HG03066 (cell line): ENCODE results near the gene ASPHD1.
"Not testable (repeated sequence)": the region's sequence is repeated elsewhere in the genome, so short reads cannot be mapped to it uniquely, and the experiment has no call there.

Experiments
- ATAC-seq: cut with Tn5 transposase; IDR thresholded peaks from one replicate; pipeline ENCODE4 v1.9.1; 2021; ENCODE audit warnings: low read depth; ENCODE audit not compliant: unreplicated experiment

Gene ASPHD1

DNA sequence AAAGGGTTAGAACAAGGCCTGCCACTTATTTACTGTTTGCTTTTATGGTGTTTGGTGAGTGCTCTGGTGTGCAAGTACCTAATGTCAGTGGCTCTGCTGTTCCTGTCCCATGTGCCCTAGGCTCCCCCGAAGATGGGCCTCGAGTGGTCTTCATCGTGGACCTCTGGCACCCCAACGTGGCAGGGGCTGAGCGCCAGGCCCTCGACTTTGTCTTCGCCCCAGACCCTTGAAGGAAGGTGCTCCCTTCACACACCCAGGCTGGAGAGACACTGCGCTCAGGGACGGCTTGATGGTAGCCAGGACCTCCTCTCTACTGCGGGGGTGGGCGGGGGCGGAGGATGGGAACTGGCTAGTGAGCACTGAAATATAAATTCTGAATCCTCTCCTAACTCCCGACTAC, 5.4 kb downstream of the ASPHD1 start:
- no peak for ATAC-seq

DNA sequence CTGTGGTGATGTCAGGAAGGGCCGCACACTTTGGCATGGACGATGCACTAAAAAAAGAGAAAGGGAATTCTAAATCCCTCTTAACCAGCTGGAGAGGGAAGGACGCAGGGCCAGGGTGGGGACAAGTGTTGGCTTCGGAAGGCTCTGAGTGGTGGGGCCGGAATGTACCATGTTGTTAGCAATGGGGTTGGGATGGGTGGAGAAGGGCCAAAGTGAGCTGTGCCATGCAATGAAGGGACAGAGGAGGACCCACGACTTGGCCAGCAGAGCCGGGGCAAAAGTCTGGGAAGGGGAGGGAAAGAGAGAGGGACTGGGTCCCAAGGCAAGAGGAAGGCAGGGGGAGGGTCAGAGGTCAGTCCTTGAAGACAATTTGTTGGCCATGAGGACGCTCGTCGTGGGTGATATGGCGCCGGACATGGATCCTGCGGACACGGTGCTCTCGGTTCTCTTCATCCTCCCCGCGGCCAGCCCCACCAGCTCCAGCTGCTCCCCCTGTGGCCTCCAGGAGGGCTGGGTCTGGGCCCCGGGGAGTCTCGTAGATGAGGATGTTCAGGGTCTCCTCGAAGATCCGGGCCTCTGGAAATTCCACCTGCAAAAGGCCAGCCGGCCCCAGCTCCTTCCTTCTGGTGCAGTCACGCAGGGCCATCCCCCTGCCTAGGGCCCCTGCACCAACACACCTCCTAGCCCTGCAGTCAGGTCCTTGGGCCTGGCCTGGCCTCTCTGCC, 6.4 kb downstream of the ASPHD1 start:
- ATAC-seq, result no peak

DNA sequence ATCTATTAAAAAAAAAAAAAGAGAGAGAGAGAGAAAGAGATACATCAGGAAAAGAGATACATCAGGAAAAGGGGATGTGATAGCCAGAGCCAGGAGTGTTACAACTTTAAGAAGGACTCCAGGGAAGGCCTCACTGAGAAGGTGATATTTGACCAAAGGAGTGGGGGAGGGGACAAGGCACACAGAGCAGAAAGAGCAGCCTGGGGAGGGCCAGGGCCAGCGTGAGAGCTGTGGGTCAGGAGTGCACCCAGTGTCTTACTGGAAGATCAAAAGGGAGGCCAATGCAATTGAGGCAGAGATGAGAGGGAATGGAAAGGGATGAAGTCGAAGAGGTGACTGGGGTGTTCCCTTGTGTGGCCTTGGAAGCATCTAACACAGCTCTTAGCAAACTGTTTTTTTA, 7.7 kb downstream of the ASPHD1 start:
- ATAC-seq, result no peak

DNA sequence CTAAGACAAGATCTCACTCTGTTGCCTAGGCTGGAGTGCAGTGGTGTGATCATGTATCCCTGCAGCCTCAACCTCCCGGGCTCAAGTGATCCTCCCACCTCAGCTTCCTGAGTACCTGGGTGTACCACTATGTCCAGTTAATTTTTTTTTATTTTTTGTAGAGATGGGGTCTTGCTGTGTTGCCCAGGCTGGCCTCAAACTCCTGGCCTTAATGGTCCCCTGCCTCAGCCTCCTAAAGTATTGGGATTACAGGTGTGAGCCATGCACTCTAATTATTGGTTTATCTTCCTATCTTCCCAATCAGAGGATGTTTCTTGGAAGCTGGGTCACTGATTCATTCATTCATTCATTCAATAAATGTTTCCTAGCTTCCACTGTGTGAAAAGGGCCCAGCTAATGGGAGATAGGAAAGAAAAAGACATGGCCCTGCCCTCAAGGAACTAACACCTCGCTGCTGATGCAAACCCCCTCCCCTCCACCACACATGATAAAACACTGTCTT, 8.5 kb downstream of the ASPHD1 start:
- ATAC-seq, result no peak

DNA sequence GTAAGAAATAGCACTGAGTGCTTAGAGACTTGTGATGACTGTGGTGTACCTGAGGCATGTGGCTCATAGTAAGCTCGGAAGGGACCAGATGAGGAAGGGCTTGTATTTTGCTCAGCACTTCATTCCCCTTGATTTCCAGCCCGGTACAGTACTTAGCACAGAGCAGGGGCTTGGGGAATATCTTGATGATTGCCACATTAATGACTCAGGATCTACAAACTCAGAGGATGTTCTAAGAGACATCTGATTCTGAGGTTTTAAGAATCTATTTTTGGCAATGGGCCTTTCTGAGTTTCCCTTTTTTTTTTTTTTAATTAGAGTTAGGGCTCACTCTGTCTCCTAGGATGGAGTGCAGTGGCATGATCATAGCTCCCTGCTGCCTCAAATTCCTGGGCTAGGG, 9.1 kb downstream of the ASPHD1 start:
- ATAC-seq, result no peak

DNA sequence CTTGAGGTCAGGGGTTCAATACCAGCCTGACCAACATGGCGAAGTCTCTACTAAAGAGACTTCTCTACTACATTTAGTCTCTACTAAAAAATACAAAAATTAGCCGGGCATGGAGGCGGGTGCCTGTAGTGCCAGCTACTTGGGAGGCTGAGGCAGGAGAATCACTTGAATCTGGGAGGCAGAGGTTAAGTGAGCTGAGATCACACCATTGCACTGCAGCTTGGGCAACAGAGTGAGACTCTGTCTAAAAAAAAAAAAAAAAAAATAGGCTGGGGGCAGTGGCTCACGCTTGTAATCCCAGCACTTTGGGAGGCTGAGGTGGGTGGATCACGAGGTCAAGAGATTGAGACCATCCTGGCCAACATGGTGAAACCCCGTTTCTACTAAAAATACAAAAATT, 9.6 kb downstream of the ASPHD1 start:
- not testable (repeated sequence) for ATAC-seq

DNA sequence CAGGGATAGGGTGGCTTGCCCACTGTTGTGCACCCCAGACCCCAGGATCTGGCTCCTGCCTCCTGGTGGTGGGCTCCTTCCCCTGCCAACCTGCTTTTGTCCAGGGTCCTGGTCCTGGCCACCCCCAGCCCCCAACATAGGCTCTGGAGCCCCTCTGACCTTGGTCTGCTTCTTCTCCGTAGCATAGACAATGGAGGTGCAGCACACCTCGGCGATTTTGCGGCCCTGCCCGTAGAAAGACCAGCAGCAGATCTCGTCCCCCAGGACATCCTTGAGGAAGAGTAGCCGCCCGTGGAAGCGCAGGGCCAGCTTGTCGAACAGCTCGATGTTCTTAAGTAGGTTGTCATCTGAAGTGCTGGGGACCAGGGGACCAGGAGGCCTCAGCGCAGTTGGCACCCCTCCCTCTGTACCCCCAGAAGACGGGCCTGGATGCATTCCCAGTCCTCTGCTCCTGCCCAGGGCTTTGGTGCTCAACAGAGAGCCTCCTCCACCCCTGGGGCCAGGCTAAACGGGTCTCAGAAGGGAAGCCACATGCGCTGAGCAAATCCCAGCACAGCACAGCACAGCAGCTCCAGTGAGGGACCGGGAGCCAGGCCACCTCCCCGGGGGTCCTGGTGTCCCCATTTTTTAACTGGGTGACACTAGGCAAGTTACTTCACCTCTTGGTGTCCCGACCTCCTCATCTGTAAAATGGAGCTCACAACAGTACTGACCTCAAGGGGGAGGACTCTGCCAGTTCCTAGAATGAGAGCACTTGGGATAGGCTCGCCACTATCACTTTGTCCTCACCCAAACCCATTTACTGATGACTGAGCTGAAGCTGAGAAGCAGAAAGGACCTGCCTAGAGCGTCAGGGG, 10.8 kb downstream of the ASPHD1 start:
- ATAC-seq, result no peak

DNA sequence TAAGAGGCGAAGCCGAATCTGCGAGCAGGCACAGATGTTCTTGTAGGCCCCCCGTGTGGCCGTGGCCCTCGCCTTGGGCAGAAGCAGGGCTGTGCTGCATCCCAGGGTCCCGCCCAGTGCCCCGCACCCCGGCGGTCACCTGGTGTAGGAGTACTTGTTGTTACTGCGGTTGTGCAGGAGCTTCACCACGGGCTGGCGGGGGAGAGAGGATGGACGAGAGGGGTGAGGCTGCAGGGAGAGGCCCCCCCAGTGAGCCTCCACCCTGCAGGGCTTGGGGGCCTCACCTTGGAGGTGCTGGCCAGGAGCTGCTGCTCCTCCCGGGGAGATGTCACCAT, 11.4 kb downstream of the ASPHD1 start:
- ATAC-seq, result no peak

DNA sequence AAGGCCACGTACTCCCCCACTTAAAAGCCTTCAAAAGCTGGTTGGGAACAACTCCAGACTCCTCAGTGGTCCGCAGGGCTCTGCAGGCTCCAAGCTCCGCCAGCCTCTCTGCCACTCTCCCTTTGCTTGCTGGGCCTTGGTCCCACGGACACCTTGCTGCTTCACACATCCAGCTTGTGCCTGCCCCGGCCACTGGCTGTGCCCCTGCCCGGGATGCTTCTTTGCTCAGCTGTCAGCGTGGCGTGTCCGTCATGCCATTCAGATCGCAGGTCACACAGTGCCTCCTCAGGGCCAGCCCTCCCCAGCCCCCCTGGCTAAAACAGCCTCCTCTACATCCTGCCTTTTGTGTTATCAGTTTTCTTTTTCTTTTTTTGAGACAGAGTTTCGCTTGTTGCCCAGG, 11.8 kb downstream of the ASPHD1 start:
- ATAC-seq, result no peak

DNA sequence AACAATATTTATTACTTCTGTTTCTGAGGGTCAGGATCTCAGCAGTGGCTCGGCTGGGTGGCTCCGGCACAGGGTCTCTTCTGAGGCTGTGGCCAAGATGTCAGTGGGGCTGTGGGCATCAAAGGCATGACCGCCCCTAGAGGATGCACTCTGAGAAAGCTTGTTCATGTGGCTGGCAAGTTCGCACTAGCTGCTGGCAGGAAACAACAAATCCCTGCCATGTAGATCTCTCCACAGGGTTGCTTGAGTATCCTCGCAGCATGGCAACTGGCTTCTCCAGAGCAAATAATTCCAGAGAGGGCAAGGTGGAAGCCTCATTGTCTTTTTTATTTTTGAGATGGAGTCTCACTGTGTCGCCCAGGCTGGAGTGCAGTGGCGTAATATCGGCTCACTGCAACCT, 13.2 kb downstream of the ASPHD1 start:
- ATAC-seq, result no peak

DNA sequence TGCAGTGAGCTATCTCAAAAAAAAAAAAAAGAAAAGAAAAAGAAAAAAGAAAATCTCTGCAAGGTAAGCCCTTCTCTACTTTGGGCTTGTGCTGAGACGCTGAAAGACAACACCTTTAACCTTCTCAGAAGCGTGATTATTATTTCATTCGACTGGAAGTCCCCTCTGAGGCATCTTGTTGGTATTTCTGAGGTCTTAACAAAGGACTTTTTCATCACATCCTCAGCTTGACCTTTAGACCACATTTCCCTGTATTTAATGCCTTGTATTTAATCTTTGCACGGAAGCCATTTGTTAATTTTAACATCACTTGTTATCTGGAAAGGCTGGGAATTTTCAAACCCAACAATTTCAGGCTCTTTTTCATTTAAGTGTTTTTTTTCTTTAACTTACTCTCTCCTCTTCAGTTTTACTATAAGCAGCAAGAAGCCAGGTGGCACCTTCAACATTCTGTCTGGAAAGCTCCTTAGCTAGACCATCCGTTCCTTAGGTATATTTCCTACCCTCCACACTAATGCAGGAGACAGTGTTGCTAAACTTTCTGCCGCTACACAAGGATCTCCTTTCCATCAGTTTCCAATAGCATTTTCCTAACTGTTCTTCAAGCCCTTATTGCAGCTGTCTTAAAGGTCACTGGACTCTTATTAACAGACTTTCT, 15.4 kb downstream of the ASPHD1 start:
- no peak for ATAC-seq

DNA sequence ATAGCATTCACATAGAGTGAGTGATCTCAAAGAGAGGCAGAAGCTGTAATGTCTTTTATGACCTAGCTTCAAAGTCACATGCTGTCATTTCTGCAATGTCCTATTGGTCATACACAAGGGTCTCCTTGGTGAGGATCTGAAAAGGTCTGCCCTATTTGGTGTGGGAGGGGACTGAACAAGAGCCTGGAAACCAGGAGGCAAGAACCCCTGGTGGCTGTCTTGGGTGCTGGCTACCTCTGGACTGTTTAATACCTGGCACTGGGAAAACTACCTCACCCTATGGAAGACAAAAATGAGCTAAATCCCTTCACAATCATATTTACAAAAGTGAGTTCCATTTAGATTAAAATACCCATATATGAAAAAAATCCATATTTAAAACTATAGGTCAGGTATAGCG, 16.7 kb downstream of the ASPHD1 start:
- no peak for ATAC-seq

DNA sequence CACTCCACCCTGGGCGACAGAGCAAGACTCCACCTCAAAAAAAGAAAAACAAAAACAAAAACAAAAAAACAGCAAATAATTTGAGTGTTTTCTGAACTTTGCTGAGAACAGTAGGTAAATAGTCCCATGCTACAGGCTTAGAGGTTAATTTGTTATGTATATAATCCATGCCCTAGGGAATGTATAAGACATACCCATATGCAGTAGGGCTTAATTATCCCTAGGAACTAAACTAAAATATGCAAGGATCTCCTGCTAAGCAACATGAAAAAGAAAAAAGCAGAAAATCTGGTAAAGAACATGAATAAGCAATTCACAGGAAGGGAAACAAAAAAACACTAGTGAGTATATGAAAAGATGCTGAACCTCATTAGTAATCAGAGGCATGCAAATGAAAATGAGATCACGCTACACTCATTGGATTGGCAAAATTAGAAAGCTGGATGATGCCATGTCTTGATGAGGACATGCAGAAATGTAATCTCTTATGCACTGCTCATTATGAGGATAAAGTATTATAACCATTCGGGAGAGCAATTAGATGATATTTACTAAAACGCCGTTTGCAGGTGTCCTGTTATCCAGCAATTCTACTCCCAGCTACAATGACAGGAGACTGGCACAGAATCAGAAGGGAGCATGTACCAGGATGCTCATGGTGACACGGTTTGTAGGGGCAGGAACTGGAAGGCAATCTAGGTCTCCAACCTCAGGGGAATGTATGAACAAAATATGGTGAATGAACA, 20.2 kb downstream of the ASPHD1 start:
- no peak for ATAC-seq

DNA sequence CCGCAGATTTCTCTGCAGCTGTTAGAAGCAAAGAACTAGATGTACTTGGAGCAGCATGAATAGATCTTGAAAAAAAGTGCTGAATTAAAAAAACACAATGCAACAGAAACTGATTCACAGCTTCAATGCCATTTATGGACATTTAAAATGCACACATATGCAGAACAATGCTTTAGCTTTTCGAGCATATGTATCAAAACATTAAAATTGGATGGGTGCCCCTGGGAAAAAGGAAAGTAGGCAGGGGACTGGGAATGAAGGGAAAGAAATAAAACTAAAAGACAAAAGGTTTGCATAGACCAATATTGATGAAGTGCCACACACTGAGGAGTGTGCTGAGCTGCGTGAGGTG, 20.7 kb downstream of the ASPHD1 start:
- ATAC-seq, result no peak

DNA sequence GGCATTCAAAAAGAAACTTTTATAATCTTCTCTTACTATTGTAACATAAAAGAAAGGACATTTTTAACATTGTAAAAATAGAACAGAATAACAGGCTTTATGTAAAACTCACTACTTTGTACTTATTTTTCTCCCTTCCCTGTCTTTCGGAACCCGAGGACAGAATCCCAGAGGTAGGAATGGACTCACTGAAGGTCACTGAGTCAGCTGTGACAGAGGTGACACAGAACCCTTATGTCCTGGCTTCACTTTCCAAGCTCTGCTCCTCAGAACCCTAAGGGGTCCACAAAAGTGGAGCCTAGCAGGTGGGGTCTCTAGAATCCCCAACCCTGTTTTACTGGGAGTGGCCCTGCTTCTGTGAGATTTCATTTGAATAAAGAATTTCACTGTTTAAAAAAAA, 22.0 kb downstream of the ASPHD1 start:
- ATAC-seq, result no peak

DNA sequence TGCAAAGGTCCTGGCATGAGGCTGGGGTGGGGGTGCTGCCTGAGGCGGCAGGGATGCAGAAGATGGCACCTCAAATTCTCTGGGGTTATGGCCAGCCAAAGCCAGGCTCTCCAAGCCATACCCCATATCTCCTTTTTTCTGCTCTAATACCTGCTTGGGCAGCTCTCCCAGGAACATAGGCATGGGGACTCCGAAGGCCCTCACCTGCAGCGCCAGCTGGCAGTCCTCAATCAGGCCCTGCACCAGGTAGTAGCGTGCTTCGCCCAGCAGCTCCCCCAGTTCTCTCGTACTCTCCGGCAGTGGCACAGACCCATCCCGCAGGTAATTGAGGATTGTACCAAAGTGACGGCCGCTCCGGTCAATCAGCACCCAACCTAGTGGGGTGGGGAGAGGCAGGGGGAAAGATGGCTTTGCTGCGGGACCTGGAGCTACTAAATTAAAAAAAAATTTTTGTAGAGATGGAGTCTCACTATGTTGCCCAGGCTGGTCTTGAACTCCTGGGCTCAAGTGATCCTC, 22.8 kb downstream of the ASPHD1 start:
- no peak for ATAC-seq

DNA sequence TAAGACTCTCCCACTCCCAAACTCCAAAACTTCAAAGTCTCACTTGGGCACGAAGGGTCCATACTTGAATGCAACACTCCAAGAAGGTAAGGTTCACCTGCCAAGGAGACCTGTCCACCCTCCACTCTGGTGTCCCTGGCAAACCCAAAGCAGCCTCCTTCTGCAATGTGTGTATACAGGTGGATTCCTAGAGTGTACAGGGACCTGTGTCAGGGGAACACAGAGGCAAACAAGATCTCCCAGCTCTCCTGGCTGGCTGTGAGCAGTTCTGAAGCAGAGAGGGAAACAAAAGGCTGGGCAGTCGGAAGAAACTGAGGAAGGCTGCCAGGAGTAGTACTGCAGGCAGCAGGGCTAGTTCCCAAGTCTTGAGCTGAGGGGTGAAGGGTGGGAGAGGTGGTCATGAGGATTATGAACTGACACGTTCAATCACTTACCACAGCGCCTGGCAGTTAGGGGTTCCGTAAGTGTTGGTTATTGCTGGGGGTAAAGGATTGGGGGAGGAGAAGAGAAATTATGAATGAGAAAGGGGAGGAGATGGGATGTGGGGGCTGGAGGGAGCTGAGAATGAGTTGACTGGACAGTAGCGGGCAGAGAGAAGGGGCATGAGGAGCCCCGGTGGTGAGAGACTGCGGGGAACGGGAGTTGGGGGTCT, 24.9 kb downstream of the ASPHD1 start:
- no peak for ATAC-seq

DNA sequence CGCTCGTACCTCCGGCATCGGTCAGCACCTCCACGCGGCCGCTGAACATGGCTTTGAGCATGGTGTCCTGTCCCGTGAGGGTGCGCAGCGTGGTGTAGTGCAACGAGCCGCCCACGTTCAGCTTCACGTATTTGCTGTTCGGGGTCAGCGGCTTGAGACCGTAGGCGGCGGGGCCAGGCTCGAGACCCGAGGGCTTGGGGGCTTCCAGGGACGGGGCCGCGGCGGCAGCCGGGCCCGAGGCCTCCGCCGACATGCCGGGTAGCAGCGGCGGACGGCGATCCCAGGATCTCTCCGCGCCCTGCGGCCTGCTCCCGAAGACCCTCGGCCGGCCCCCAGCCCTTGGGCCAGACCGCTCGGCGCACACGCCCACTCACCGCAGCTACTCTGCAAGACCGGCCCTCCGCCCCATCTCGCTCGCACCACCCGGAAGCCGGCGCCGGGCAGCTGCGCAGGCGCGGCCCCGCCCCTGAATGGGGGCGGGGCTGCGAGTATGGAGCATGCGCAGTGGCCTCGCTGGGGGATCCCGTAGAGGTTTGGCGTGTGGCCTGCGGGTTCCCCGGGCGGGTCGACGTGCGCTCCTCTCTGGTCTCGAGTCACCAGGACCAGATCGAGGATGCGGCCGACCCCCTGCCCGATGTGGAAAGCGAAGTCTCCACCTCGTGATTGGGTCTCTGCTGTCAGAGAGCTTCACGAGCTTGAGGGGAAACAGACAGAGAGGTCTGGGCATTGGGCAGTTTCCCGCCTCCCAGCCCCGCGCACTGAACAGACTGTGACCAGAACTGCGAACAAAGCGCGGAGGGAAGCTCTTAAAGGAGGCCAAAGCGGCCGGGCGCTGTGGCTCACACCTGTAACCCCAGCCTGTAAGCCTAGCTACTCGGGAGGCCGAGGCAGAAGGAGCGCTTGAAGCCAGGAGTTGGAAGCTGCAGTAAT, 25.8 kb downstream of the ASPHD1 start, which contains the start of gene KCTD13:
Gene KCTD13, minus strand, starts transcription at position 446 of the 930 bp plus-strand sequence. Its CDS starts 193 bp downstream, at position 253.
- peak; percentile 87 for ATAC-seq

DNA sequence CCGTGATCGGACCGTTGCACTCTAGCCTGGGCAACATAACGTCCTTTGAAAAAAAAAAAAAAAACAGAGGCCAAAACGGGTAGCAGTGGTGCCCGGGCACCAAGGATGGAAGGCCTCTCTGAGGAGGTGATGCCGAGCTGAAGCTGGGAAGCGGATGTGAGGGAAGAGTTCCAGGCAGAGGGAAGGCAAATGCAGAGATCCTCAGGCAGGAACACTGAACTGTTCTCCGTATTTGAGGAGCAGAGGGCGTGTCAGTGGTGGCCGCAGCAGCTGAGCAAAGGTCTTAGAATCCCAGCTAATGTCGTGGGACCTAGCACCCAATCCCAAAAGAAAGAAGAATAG, 26.4 kb downstream of the ASPHD1 start:
- ATAC-seq, result no peak
